ENCODE results near the gene PRSS36. TPM values are rescaled to one million over a fixed set of nuclear protein-coding genes. Genes with fewer than 3 reads are reported as not detected.

The PRSS36 gene
- total RNA-seq, 1 donor from 2014 or later = 0.96 TPM

- peak in 1 of 2 experiments; percentile 64 for DNase-seq (ENCODE audit: low spot score in 2 of 2, unreplicated experiment in 2 of 2)
- Mint-ChIP-seq H3K4me1 (peaks cover 58% of the 10 kb centered on the region), H3K9me3 (no peaks in the 10 kb centered on the region), H3K4me3 (peak within 1 kb of the TSS; percentile 87), H3K36me3 (peaks cover 7% of the 10 kb centered on the region), H3K27me3 (ENCODE audit: low read depth) (no peaks in the 10 kb centered on the region), H3K27ac (peak within 1 kb of the TSS; percentile 68)
- TF ChIP-seq CTCF (IDR thresholded peaks at IDR 0.05; ENCODE audit: unreplicated experiment) = no peak
These were observed 14.2 kb downstream of the PRSS36 start, which contains the start of gene PRSS8 for GRCh38 chr16:31135535-31136286. Gene PRSS8 (minus strand): TSS chr16:31135727. CDS start chr16:31135498, 229 bp downstream.

- DNase-seq (ENCODE audit: low spot score in 2 of 2, unreplicated experiment in 2 of 2) = peak in 1 of 2 experiments; percentile 60
- Mint-ChIP-seq H3K4me1 (peaks cover 61% of the 10 kb centered on the region), H3K4me3 (peak overlapping the region; percentile 87), H3K9me3 (no peaks in the 10 kb centered on the region), H3K27ac (peak overlapping the region; percentile 68), H3K27me3 (ENCODE audit: low read depth) (no peaks in the 10 kb centered on the region), H3K36me3 (peaks cover 7% of the 10 kb centered on the region)
- no peak for TF ChIP-seq CTCF (IDR thresholded peaks at IDR 0.05; ENCODE audit: unreplicated experiment)
These were observed 15.0 kb downstream of the PRSS36 start for GRCh38 chr16:31134625-31135534.

GRCh38 chr16:31134091-31134571 is 15.7 kb downstream of the PRSS36 start:
- H3K4me3 Mint-ChIP-seq = peak overlapping the region; percentile 87
- peaks cover 61% of the 10 kb centered on the region for H3K4me1 Mint-ChIP-seq
- no peaks in the 10 kb centered on the region for H3K27me3 Mint-ChIP-seq (ENCODE audit: low read depth)
- H3K9me3 Mint-ChIP-seq = no peaks in the 10 kb centered on the region
- DNase-seq (ENCODE audit: low spot score in 2 of 2, unreplicated experiment in 2 of 2) = no peak
- H3K27ac Mint-ChIP-seq = peak overlapping the region; percentile 68
- peaks cover 7% of the 10 kb centered on the region for H3K36me3 Mint-ChIP-seq
- no peak for TF ChIP-seq CTCF (IDR thresholded peaks at IDR 0.05; ENCODE audit: unreplicated experiment)

GRCh38 chr16:31133046-31133501 is 16.8 kb downstream of the PRSS36 start:
- no peak for TF ChIP-seq CTCF (IDR thresholded peaks at IDR 0.05; ENCODE audit: unreplicated experiment)
- Mint-ChIP-seq H3K9me3 (no peaks in the 10 kb centered on the region), H3K36me3 (peaks cover 9% of the 10 kb centered on the region), H3K27me3 (ENCODE audit: low read depth) (no peaks in the 10 kb centered on the region), H3K27ac (peak overlapping the region; percentile 68), H3K4me1 (peaks cover 50% of the 10 kb centered on the region), H3K4me3 (peak overlapping the region; percentile 87)
- no peak for DNase-seq (ENCODE audit: low spot score in 2 of 2, unreplicated experiment in 2 of 2)

GRCh38 chr16:31132303-31132979 is 17.4 kb downstream of the PRSS36 start:
- Mint-ChIP-seq H3K36me3 (peaks cover 9% of the 10 kb centered on the region), H3K4me3 (no peak overlapping the region), H3K27me3 (ENCODE audit: low read depth) (no peaks in the 10 kb centered on the region), H3K4me1 (peaks cover 50% of the 10 kb centered on the region), H3K27ac (peak overlapping the region; percentile 16), H3K9me3 (no peaks in the 10 kb centered on the region)
- no peak for TF ChIP-seq CTCF (IDR thresholded peaks at IDR 0.05; ENCODE audit: unreplicated experiment)
- DNase-seq (ENCODE audit: low spot score in 2 of 2, unreplicated experiment in 2 of 2) = no peak
